ENCODE results near the gene SEMA4A.
A peak's percentile ranks its signal among the peaks of the same experiment; 100 is the strongest.

The SEMA4A gene

DNA sequence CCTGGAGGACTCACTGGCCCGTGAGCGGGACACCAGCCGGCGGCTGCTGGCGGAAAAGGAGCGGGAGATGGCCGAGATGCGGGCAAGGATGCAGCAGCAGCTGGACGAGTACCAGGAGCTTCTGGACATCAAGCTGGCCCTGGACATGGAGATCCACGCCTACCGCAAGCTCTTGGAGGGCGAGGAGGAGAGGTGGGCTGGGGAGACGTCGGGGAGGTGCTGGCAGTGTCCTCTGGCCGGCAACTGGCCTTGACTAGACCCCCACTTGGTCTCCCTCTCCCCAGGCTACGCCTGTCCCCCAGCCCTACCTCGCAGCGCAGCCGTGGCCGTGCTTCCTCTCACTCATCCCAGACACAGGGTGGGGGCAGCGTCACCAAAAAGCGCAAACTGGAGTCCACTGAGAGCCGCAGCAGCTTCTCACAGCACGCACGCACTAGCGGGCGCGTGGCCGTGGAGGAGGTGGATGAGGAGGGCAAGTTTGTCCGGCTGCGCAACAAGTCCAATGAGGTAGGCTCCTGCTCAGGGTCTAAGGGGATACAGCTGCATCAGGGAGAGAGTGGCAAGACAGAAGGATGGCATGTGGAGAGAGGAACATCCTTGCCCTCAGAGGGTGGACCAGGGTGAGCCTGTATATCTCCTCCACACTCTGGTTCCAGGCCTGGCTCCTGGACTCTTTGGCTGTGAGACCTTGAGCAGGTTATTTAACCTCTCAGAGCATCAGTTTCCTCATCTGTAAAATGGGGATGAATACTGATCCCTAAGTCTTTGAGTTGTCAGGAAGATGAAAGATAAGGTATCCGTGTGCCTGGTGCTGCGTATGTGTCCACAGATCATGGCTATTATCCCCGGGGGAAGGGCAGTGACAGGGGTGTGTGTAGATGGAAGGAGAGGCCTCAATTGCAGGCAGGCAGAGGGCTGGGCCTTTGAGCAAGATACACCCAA, 17.2 kb upstream of the SEMA4A start:
- DNase-seq (ENCODE audit: low read depth in 2 of 2): no peak

DNA sequence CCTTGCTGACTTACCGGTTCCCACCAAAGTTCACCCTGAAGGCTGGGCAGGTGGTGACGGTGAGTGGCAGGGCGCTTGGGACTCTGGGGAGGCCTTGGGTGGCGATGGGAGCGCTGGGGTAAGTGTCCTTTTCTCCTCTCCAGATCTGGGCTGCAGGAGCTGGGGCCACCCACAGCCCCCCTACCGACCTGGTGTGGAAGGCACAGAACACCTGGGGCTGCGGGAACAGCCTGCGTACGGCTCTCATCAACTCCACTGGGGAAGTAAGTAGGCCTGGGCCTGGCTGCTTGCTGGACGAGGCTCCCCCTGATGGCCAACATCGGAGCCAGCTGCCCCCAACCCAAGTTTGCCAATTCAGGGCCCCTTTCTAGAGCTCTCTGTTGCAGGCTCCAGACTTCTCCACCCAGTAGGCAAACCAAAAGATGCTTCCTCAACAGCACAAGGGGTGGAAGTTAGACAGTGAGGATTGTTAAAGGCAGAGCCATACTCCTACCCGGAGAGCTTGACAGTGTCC, 16.4 kb upstream of the SEMA4A start:
- DNase-seq (ENCODE audit: low read depth in 2 of 2): no peak

DNA sequence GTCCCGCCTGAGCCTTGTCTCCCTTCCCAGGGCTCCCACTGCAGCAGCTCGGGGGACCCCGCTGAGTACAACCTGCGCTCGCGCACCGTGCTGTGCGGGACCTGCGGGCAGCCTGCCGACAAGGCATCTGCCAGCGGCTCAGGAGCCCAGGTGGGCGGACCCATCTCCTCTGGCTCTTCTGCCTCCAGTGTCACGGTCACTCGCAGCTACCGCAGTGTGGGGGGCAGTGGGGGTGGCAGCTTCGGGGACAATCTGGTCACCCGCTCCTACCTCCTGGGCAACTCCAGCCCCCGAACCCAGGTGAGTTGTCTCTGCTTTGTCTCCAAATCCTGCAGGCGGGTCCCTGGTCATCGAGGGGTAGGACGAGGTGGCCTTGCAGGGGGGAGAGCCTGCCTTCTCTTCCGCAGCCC, 14.9 kb upstream of the SEMA4A start:
- no peak for DNase-seq (ENCODE audit: low read depth in 2 of 2)

DNA sequence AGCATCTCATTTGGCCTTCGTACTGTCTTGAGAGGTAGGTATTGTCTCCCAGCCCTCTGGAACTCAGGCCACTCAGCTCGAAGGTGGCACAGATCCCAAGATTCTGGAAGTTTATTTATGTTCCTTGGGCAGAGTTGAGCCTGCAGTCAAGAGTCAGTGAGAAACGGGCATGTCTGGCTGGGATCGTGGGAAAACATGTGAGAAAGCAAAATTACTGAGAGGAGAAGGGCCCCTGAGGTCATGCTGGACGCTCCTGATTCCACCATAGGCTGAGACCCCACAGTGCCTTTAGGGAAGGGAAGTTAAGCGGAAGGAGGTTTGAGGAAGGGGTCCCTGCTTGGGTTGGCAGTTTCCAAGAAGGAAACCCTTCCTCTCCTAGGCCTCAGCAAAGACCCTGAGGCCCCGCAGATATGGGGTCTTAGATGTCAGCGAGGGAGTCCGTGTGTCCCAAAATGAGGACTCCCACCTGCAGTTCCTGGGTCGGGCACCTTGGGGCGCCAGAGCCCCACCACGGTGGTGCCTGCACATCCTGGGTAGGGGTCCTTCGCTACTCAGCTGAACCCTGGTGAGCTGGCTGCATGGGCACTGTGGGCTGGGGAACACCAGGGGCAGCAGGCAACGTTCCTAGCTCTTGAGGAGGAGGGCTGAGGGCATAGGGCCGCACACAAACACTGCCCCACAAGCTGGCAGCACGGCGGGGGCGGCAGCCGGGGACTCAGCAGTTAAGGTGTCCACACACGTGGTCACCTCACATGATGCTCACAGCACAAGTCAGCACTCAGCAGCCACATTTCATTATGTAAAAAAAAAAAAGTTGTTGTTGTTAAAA, 12.3 kb upstream of the SEMA4A start:
- DNase-seq (ENCODE audit: low read depth in 2 of 2): no peak

DNA sequence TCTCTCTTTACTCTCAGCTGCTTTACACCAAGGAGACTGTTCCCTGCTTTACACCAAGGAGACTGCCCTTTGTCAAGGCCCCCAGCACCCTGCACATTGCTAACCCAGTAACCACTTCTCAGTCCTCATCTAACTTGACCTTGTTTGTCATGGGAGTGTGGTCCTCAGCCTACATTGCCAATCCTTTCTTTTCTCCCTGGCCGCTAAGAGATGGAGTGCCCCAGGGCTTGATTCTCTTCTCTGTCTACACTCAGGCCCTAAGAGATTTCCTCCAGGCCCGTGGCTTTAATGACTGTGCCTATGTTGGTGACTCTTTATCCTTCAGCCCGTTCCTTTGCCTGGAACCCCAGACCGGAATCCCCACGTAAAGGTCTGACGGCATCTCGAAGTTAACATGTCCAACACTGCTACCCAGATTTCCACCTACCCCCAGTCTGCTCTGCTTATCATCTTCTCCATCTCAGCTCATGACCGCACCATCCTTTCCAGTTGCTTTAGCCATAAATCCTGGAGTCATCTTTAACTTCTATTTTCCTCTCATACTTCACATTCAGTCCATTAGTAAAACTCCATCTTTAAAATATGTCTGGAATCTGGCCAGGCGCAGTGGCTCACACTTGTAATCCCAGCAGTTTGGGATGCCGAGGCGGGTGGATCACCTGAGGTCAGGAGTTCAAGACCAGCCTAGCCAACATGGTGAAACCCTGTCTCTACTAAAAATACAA, 9.5 kb upstream of the SEMA4A start:
- DNase-seq (ENCODE audit: low read depth in 2 of 2): no peak

DNA sequence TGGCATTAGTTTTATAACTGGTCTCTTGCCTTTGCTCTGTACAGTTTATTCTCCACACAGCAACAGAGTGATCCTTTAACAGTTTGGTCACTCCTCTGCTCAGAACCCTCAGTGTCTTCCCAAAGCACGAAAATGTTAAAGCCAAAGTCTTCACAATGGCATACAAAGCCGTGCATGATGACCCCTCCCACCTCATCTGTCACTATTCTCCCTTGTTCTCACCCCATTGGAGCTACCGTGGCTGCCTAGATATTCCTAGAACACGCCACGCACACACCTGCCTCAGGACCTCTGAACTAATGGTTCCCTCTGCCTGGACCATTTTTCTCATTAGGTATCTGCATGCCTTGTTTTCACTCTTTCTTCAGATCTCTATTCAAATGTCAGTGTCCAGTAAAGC, 8.6 kb upstream of the SEMA4A start:
- DNase-seq (ENCODE audit: low read depth in 2 of 2): no peak

DNA sequence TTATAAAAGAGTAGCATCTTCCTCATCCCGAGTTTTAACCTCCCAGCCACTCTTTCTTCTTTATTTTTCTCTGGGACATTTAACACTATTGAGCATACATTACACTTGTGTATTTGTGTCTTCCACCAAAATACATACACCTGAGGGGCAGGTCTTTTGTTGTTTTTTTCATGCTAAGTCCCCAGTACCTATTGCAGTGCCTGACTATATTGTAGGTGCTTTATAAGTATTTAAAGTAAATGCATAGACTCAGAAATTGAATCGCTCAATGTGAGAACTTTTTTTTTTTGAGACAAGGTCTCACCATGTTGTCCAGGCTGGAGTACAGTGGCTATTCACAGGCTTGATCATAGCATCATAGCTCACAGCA, 7.8 kb upstream of the SEMA4A start:
- no peak for DNase-seq (ENCODE audit: low read depth in 2 of 2)

DNA sequence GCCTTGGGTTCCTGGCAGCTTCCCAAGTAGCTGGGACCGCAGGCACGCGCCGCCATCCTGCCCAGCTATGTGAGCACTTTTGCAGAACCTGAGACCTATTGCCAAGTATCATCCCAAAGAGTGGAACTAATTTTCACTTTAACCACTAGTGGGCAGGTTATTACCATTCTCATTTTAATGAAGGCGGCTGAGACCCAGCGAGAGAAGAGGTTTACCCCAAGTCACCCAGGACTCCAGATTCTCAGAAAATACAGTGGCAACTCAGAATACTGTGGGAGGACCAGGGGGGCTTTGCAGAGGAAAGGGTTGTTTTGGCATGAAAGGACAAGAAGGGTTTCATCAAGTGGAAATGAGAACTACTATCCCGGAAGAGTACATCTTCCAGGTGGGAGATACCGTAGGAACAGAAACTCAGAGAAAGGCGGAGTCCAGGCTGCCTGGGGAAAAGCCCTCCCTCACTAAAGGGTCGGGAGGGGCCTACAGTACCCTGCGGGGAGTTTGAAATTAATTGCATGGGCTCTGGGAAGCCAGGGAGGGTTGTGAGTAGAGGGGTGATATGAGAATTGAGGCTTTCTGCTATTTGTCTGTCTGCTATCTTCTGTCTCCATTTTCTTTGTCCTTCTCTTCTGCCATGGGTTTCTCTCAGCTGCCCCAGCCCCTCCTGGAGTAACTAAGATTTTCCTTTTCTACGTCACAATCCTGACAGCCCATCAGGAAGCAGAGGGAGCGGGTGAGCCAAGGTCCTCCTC, 7.2 kb upstream of the SEMA4A start:
- DNase-seq (ENCODE audit: low read depth in 2 of 2): peak in 1 of 2 donors; percentile 22

DNA sequence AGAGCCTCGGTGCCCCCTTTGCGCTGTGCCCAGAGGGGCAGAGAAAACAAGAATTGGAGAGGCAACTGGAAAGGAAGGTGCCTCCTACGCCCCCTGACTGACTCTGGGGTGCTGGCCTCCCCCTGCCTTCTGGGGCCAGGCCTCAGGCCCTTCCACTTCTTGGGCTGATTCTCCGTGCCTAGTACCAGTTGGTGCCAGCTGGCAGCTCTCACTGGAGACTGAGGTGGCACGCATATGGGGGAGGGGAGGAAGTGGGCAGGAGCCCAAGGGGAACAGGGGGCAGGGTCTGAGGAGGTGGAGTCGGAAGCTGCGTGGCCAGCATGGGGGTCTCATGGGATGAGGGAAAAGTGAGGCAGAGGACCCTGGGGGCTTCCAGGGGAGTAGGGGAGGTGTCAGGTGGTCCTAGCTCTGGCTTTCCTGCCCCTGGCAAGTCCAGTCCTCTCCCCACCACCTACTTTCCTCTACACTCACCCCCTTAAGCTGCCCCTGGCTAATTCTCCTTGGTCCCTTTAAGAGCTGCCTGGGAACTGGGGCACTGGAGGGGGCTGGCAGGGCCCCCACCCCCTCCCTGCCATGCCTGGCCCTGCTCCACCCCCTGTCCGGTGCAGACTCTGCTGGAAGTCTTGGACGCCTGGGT, 6.5 kb upstream of the SEMA4A start:
- DNase-seq (ENCODE audit: low read depth in 2 of 2): no peak

DNA sequence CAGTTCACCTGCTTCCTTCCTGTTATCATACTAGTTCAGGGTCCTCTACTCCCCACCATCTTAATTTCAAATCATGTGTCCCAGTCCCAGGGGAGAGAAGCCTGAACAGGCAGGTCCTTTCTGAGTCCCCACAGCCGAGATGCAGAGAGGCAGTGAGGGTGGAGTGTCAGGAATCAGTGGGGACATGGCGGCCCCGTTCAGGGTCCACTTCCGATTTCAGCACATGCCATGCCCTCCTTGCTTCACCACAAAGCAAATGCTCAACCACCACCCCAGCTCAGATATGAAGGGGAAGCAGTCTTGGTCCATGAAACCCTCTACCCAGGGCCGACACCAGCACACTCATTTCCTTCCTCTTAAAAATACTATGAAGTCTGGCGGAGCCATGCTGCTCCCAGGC, 5.2 kb upstream of the SEMA4A start:
- no peak for DNase-seq (ENCODE audit: low read depth in 2 of 2)

DNA sequence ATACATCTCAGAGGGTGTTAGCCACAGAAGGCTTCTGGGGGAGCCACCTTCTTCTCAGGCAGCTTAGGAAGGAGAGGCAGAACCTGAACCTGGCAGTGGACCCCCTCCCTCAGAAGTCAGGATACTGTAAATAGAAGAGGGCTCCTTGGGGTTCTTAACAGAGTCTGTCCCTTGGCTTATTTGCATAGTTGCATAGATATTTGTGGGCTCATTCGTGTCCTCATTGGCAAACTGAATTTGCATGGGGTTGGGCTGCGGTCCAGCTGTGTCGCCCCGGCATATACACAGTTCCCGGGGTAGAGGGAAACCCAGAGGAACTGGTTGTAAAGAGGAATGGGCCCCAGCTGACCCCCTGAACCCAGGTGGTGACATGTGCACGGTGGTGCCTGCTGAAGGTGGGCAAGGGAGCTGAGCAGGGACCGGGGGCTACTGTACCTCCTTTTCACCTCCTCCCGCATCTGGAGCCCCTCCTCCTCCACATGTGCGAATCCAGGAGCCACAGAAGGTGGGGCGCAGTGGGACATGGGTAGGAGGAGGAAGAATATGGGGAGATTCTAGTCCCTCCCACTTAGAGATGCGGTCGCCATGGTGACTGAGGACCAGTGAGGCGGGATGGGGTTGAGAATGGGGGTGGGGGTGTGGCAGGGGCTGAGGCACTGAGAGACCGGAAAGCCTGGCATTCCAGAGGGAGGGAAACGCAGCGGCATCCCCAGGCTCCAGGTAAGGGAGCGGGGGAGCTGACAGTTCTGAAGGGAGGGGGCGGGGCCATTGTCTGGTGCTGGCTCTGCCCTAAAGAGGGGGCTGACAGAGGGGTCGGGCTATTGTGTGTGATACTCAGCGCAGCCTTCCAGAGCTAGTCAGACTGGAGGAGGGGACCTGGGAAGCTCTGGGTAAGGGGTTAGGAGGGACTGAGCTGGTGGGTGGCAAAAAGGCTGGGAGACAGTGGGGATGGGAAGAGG, 3.7 kb upstream of the SEMA4A start:
- no peak for DNase-seq (ENCODE audit: low read depth in 2 of 2)

DNA sequence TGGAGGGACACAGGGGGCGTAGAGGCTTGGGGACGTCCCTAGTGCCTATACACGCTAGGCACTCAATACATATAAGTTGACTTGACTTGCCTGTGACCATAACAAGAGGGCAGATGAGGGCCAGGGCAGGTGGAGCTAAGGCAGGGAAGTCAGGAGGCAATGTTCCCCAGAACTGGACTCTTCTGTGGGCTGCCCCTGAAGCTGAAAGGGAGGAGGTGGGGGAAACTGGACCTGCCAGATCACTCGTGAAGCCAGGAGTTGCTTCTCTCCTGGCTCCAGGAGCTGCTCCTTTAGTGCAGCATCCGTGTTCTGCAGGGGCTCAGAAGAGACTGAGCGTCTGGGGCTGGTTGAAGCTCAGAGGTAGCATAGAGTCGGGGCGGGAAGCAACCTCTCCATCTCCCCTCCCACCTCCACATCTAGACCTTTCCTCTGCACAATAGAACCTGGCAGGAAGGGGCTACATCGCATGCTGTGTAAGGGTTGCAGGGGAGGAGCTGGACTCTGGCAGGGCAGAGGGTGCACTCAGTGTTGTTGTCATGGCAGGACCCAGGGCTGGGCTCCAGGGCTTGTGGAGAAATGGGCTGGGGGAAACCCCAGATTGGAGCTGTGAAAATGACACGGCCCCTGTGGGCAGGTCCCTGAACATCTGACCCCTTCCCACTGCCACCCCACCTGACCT, 2.9 kb upstream of the SEMA4A start:
- DNase-seq (ENCODE audit: low read depth in 2 of 2): no peak

DNA sequence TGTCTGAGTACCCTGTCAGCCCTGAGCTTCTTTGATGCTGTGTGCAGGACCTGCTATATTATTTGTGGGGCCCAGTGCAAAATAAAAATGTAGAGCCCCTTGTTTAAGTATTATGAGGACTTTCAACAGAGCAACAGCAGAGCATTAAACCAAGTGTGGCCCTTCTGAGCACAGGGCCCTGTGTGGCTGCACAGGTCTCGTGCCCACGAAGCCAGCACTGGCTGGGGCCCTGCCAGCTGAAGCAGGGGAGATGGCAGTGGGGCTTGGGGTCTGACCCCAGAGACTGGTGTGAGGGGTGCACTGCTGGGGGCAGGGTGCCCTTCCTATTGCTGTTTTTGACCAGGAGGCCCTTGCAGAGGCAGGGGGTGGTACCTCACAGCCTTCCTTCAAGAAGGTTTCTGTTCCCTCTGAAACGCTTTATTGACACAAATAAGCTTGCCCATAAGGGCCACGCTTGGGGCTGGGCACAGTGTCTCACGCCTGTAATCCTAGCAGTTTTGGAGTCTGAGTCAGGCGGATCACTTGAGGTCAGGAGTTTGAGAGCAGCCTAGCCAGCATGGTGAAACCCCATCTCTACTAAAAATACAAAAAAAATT, 2.2 kb upstream of the SEMA4A start:
- no peak for DNase-seq (ENCODE audit: low read depth in 2 of 2)

DNA sequence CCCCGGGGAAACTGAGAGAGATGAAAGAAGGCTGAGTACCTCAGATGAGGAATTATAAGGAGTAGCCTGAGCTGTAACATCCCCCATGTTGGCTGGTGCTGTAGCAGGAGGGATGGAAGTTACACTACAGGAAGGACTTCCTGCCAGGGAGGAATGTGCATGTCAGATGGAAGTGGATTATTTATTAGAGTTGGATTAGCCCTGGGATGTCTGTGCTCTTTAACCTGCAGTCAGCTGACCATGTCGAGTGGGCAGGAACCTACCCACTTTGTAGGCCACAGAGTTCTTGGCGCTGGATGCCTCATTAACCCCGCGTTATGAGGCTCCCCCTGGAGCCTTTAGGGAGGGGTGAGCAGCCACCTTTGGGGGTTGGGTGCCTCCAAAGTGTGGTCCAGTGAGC, 757 bp upstream of the SEMA4A start:
- DNase-seq (ENCODE audit: low read depth in 2 of 2): no peak

DNA sequence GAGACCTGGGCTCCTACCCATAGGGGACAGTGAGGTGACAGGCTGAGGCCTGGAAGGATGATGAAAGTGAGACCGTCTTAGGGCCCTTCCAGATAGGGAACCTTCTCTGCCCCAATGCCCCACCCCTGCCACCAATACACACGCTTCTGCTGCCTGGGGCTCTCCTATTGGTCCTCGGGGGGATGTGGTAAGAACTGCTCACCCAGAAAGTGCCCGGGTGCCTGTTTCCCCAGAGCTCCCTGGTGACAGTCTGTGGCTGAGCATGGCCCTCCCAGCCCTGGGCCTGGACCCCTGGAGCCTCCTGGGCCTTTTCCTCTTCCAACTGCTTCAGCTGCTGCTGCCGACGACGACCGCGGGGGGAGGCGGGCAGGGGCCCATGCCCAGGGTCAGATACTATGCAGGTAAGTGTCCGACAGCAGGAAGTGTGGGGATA, 948 bp downstream of the SEMA4A start:
- peak; percentile 52 to 75 for DNase-seq (ENCODE audit: low read depth in 2 of 2)

DNA sequence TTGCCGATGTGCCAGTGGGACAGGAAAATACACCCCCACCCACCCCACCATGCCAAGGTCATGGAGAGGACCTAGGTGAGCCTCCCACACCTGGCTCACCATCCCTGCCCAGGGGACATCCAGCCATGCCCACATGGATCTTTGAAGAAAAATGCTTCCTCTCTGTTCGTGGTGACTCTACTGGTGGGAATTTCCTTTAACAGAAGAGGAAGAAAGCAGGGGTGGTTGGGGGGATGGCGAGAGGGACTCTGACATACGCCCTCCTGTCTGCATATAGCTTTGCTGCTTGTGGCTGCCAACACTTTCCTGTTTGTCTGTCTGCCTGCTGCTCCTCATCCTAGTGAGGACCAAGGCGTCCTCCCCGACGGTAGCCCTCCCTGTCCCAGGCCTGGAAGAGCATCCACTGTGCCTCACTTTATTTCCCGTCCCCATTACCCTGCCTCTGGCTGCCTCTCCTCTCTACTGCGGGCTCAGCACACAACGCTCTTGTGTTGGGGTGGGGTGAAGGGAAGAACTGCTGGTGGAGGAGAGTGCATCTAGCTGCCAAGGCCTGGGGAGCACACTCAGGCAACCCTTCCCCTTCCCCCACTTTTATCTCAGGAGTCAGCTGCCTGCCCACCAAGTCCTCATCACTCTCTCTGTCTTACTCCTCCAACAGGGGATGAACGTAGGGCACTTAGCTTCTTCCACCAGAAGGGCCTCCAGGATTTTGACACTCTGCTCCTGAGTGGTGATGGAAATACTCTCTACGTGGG, 2.5 kb downstream of the SEMA4A start:
- no peak for DNase-seq (ENCODE audit: low read depth in 2 of 2)

DNA sequence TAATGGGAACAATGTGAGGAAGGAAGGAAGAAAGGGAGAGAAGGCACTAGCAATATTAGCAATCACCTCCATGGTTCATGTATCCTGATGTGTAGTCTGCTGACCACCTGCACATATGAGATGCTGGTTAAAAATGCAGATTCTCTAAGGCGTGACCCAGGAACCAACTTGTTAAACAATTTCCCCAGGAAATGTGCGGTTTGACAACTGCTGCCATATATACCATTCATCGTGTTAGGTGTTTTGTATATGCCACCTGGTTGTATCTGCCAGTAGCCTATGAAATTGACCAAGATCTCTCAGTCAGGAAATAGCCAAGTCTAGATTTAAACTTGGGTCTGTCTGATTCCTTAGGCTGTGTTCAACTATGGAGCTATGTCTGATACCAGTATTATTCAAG, 4.1 kb downstream of the SEMA4A start:
- DNase-seq (ENCODE audit: low read depth in 2 of 2): no peak

DNA sequence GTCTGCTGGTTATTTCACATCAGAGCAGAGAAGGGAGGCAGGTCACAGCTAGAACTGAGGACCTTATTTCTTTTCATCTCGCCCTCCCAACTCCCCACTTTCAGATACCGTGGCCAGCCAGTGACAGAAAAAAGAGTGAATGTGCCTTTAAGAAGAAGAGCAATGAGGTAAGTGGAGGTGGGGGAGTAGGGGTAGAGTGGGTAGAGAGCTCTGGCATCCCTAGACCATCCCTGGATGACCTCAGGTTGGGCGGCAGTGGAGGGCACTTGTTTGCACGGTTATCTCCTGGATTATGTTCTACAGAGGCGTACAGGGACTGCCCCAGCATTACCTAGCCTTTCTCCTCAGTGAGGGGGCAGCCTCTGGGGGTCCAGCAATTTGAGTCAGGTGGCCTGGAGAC, 4.6 kb downstream of the SEMA4A start:
- DNase-seq (ENCODE audit: low read depth in 2 of 2): no peak
